Body of pancreas (tissue), 4 donors: ENCODE results near the gene ONECUT1. TPM values are rescaled to one million over a fixed set of nuclear protein-coding genes. Genes with fewer than 3 reads are reported as not detected.

ENCODE experiments used
- ATAC-seq: fragments of 150-250 bp; one replicate; pipeline ENCODE4 v1.9.1; 2016
- DNase-seq, 4 donors: peaks; one replicate each; pipeline ENCODE4 v3.0.0-alpha.2; 2019
- H3K27ac ChIP-seq, 4 donors: fragments of 200-600 bp; sonication (generic); 1 replicate in 3 of 4; 2 replicates in 1 of 4; pipeline versions ENCODE4 v1.5.1 to v1.6.1; 2016 to 2019; ENCODE audit warnings: mild to moderate bottlenecking in 1 of 4, mixed read lengths in 1 of 4, moderate library complexity in 1 of 4
- H3K27me3 ChIP-seq, 2 donors: fragments of 200-600 bp; sonication (generic); one replicate each; pipeline ENCODE4 v1.6.0; 2016; ENCODE audit warnings: mild to moderate bottlenecking in 1 of 2
- H3K36me3 ChIP-seq, 2 donors: fragments of 200-600 bp; sonication (generic); replicated peaks in 1 of 2; 2 replicates each; pipeline ENCODE4 v1.5.1; 2016; ENCODE audit warnings: low read depth in 2 of 2; ENCODE audit not compliant: insufficient read depth in 1 of 2
- H3K4me1 ChIP-seq: fragments of 200-600 bp; sonication (generic); one replicate; pipeline ENCODE4 v1.6.0; 2016
- H3K4me3 ChIP-seq, 2 donors: fragments of 200-600 bp; sonication (generic); 1 replicate in 1 of 2; 2 replicates in 1 of 2; pipeline ENCODE4 v1.5.1; 2016 to 2019
- H3K9me3 ChIP-seq, 3 donors: fragments of 200-600 bp; sonication (generic); 1 replicate in 2 of 3; 2 replicates in 1 of 3; pipeline ENCODE4 v1.5.1; 2016
- CTCF ChIP-seq, 7 experiments: fragments of 450-650 bp in 4 of 7; fragments of 200-600 bp in 3 of 7; sonication (generic) in 3 of 7; IDR thresholded peaks; one replicate each; pipeline ENCODE4 v1.5.1; 2016 to 2019; ENCODE audit warnings: antibody characterized with exemption in 7 of 7
- POLR2A ChIP-seq, 3 donors: fragments of 450-650 bp; IDR thresholded peaks; one replicate each; pipeline ENCODE4 v1.6.1; 2016; ENCODE audit warnings: antibody characterized with exemption in 3 of 3, mild to moderate bottlenecking in 2 of 3
- WGBS, 2 donors: methylation state at CpG; one replicate each; pipeline ENCODE4 v1.1.5; 2017; 5-methylcytosine and 5-hydroxymethylcytosine counted together
- intact Hi-C: fragments of 100-400 bp; cut with DNase I; formaldehyde crosslinking; loops from one replicate; pipeline ENCODE4 v1.15.1; 2023
- total RNA-seq, 2 donors: library from RNA; depleted of rRNA; stranded (reverse); fragments of >200 nt; gene quantifications; one replicate each; pipeline ENCODE4 v1.1.0, GENCODE V29; 2016

Gene ONECUT1
- total RNA-seq, 2 donors from 2014 or later = 68.0 to 126 TPM

DNA sequence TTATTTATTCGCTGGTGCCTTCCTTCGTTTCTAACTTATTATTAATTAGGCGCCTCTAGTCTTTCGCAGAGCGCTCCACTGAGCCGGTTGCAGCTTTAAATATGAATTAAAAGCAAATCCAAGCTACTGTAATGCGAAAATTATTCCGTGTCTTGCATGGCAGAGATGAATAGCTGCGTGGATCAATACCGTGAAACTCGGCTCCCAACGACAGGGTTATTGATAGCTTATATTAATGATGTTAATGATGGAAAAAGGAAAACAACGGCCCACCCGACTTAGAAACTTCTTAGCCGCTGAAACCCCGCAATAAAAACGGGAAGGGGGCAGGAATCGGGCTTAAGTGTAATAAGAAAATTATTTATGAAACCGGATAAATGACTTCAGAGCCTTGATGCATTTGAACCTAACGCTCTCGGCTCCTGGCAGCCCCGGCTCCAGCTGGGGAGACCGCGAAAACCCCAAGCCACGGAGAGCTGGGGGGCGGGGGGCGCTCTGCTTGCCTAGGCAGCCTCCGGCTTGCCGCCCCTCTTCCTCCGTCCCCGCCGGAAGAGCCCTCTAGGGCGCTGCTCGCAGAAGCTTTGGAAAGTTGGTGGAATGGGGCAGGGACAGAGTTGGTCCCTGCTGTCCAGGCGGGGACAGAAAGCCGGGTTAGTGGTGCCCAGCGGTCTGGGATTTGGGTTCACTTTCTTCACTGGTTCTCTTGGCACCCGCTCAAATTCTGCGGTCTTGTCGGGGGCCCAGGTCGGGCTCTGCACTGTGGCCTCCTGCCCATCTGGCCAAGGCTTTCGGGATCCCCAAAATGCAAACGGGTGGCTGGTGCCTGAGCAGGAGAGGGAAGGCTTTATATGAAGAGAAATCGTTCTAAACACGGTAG is 7.7 kb upstream of the ONECUT1 start:
- Histone ChIP-seq H3K27ac (no peak overlapping the region), H3K9me3 (no peaks in the 10 kb centered on the region), H3K4me3 (no peak overlapping the region), H3K36me3 (no peaks in the 10 kb centered on the region), H3K4me1 (peaks cover 27% of the 10 kb centered on the region), H3K27me3 (no peaks in the 10 kb centered on the region)
- TF ChIP-seq CTCF (IDR thresholded peaks at IDR 0.05) = no peak
- ATAC-seq = no peak
- intact Hi-C loops = loop anchor here (10.0 kb wide), 1 partner anchor 267 kb away; no protein-coding TSS in a partner anchor
- no peak for DNase-seq
- 43 to 61% methylated on average over 36 to 45 of the region's 45 CpGs for WGBS, 2 donors

DNA sequence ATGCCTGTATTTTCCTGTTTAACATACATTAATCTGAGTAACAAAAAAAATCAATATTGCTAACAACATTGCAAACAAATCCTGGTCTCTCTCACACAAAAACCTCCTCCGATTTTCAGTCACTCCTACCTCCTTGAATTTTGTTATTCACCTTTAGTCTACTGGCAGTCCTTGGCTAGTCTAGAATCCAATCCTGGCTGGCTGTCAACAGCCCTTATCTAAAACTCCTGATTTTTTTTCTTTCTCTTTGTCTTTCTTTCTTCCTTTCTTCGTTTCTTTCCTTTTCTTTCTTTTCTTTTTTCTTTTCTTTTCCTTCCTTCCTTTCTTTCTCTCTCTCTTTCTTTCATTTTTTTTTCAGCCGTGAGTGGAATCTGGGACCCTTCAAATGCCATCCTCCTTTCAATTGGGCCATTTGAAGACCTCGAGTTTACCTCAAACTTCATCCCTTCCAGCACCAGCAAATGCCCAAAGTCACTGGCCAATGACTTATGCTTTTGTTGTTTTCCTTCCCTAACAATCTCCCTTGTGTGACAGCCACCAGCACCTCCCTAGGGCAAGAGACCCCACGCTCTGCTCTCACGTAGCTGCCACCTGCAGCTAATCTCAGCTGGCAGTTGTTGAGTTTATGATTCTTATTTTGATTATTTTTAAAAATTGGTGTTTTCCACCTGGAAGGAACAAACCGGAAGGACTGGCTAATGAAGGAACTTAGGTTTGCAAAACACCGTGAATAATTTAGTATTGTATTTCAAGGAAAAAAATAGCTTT is 6.8 kb upstream of the ONECUT1 start:
- WGBS, 2 donors = 20 to 26% methylated on average over 8 of the region's 8 CpGs
- no peak for DNase-seq

DNA sequence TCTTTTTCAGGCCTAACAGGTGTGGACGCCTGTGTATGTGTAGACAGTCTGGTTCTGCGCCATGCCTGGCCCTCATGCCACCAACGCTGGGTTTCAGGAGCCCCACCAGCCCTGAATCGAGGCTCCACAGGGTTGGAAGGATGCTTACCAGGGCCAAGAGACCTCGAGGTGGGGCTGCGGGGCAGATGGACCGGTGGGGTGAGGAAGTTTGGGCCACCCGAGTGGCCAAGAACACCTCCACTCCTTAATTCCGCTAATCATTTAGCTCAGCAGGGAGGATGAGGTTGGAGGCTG is 6.0 kb upstream of the ONECUT1 start:
- DNase-seq (no peak), ATAC-seq (no peak)
- H3K4me3 ChIP-seq = no peak overlapping the region
- WGBS, 2 donors = 74 to 79% methylated on average over 2 to 9 of the region's 9 CpGs
- no peaks in the 10 kb centered on the region for H3K27me3 ChIP-seq
- no peaks in the 10 kb centered on the region for H3K9me3 ChIP-seq
- H3K36me3 ChIP-seq = no peaks in the 10 kb centered on the region
- peaks cover 25% of the 10 kb centered on the region for H3K4me1 ChIP-seq
- intact Hi-C loops = loop anchor here (10.0 kb wide), 1 partner anchor 269 kb away; no protein-coding TSS in a partner anchor
- TF ChIP-seq POLR2A (IDR thresholded peaks at IDR 0.05) (no peak), CTCF (IDR thresholded peaks at IDR 0.05) (no peak)
- no peak overlapping the region for H3K27ac ChIP-seq

More for the DNA sequence above, 6.8 kb upstream of the ONECUT1 start:
- no peaks in the 10 kb centered on the region for H3K27me3 ChIP-seq
- no peak for TF ChIP-seq POLR2A (IDR thresholded peaks at IDR 0.05)
- TF ChIP-seq CTCF (IDR thresholded peaks at IDR 0.05) = no peak
- no peak overlapping the region for H3K4me3 ChIP-seq
- no peak for ATAC-seq
- H3K36me3 ChIP-seq = no peaks in the 10 kb centered on the region
- peaks cover 23% of the 10 kb centered on the region for H3K4me1 ChIP-seq
- no peak overlapping the region for H3K27ac ChIP-seq
- intact Hi-C loops = loop anchor here (10.0 kb wide), 1 partner anchor 268 kb away; no protein-coding TSS in a partner anchor
- no peaks in the 10 kb centered on the region for H3K9me3 ChIP-seq

DNA sequence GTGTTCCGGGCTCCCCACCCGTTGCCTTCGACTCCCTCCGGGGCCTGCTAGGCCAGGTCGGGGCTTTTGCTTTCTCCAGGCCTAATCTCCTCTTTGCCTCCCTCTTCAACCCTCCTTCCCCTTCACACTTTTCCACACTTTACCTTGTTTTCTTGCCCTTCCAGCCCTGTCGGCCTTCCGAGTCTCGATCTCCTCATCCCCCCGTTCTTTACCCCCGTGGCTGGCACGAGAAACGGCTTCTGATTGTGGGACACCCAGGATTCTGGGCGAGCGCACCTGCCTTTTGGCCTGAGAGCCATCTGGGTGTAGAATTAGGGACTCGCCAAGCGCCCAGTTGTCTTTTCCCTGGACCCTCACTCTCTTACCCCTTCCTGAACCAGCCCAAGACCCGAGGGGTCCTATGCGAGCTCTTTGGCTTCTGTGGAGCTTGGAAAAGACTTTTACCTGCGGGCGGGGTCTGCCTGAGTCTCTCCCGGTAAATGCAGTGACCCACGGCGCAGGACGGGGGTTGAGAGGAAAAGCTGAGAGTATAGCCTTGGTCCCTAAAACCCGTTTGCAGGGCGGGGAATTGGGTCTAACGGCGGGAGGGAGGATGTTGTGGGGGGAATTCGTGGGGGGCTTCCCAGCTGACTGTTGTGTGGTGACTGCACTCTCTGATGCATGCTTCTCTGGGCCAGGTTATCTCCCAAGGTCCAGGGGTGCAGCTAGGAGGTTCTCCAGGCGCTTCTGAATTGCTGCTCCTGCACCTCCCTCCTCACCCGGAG is 5.5 kb upstream of the ONECUT1 start:
- ATAC-seq = no peak

More for the DNA sequence above, 5.5 kb upstream of the ONECUT1 start:
- no peak overlapping the region for H3K27ac ChIP-seq
- intact Hi-C loops = loop anchor here (10.0 kb wide), 1 partner anchor 269 kb away; no protein-coding TSS in a partner anchor
- WGBS, 2 donors = 58 to 75% methylated on average over 30 to 31 of the region's 31 CpGs
- no peak overlapping the region for H3K4me3 ChIP-seq
- no peaks in the 10 kb centered on the region for H3K27me3 ChIP-seq
- DNase-seq = no peak
- H3K9me3 ChIP-seq = no peaks in the 10 kb centered on the region
- H3K36me3 ChIP-seq = no peaks in the 10 kb centered on the region
- TF ChIP-seq CTCF (IDR thresholded peaks at IDR 0.05) = no peak
- no peak for TF ChIP-seq POLR2A (IDR thresholded peaks at IDR 0.05)
- peaks cover 31% of the 10 kb centered on the region for H3K4me1 ChIP-seq
